ENCODE measurements around the gene PROCA1. TPM values are rescaled to one million over a fixed set of nuclear protein-coding genes. Genes with fewer than 3 reads are reported as not detected.

The PROCA1 gene
- total RNA-seq, 2 donors from 2014 or later, result not detected

DNA sequence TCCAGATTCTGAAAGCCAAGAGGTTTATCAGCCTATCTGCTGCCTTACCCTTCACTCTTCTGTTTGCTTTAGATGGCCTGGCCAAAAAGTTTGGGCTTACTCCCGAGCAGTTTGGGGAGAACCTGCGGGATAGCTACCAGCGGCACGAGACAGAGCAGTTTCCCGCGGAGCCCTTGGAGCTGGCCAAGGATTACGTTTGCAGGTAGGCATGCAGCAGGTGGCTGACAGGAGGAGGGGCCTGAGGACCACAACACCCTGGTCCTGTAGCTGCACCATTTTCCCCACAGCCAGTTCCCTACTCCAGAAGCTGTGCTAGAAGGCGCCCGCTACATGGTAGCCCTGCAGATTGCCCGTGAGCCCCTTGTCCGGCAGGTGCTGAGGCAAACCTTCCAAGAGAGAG is 29.0 kb downstream of the PROCA1 start:
- no peak for TF ChIP-seq CTCF (IDR thresholded peaks at IDR 0.05)
- no peak for TF ChIP-seq POLR2A (IDR thresholded peaks at IDR 0.05)
- DNase-seq (no peak), ATAC-seq (no peak)
- Histone ChIP-seq H3K9me3 (no peaks in the 10 kb centered on the region), H3K4me3 (no peak overlapping the region), H3K27me3 (no peaks in the 10 kb centered on the region), H3K27ac (no peak overlapping the region), H3K36me3 (replicated peaks in 1 of 2; ENCODE audit: insufficient read depth in 1 of 2, low read depth in 2 of 2) (peaks cover 38 to 68% of the 10 kb centered on the region in 2 donors), H3K4me1 (no peaks in the 10 kb centered on the region)
- intact Hi-C loops (cut with DNase I), result no loop called here
- WGBS, 2 donors, result 71 to 89% methylated on average over 10 of the region's 11 CpGs

DNA sequence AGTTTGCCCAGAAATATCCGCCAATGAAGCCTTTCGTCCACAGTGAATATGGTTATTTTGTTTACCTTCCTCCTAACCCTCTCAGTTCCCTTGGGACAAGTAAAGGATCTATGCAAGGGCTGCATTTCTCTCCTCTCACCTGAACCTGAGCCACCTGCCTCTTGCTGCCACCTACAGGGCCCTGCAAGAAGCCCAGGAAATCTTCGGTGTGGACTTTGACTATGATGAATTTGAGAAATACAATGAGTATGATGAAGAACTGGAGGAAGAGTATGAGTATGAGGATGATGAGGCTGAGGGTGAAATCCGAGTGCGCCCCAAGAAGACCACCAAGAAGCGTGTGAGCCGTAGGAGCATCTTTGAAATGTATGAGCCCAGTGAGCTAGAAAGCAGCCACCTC is 35.7 kb downstream of the PROCA1 start:
- Histone ChIP-seq H3K27ac (no peak overlapping the region), H3K4me3 (no peak overlapping the region), H3K9me3 (no peaks in the 10 kb centered on the region), H3K36me3 (replicated peaks in 1 of 2; ENCODE audit: insufficient read depth in 1 of 2, low read depth in 2 of 2) (peaks cover 47 to 61% of the 10 kb centered on the region in 2 donors), H3K27me3 (no peaks in the 10 kb centered on the region), H3K4me1 (no peaks in the 10 kb centered on the region)
- DNase-seq, result peak in 1 of 4 donors; percentile 17
- intact Hi-C loops (cut with DNase I), result no loop called here
- no peak for ATAC-seq
- peak in 3 of 7 experiments; percentile 26 to 41 (median 30) for TF ChIP-seq CTCF (IDR thresholded peaks at IDR 0.05)
- no peak for TF ChIP-seq POLR2A (IDR thresholded peaks at IDR 0.05)
- WGBS, 2 donors, result 82% methylated on average over 7 of the region's 7 CpGs

DNA sequence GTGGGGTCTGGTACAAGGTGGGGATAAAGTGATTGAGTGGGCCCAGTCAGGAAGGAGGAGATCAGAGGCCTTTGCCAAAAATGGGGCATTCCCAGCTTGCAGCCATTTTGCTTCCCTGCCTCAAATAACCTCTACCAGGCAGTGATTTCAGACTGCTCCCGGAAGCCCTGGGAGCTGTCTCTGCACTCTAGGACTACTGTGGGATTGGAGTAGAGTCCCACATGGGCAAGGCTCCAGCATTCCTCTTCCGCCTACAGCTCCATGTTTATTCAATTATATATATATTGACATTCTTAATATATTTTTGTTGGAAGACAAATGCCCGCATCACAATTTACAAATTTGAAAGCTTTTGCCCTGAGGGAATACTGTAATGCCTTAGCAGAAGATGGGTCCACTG is 36.2 kb downstream of the PROCA1 start:
- Histone ChIP-seq H3K4me1 (no peaks in the 10 kb centered on the region), H3K9me3 (no peaks in the 10 kb centered on the region), H3K27ac (no peak overlapping the region), H3K36me3 (replicated peaks in 1 of 2; ENCODE audit: insufficient read depth in 1 of 2, low read depth in 2 of 2) (peaks cover 46 to 61% of the 10 kb centered on the region in 2 donors), H3K4me3 (no peak overlapping the region), H3K27me3 (no peaks in the 10 kb centered on the region)
- no peak for TF ChIP-seq POLR2A (IDR thresholded peaks at IDR 0.05)
- no peak for TF ChIP-seq CTCF (IDR thresholded peaks at IDR 0.05)
- DNase-seq, result no peak
- no peak for ATAC-seq
- WGBS, 2 donors, result 74 to 93% methylated on average over 3 of the region's 3 CpGs
- intact Hi-C loops (cut with DNase I), result no loop called here

DNA sequence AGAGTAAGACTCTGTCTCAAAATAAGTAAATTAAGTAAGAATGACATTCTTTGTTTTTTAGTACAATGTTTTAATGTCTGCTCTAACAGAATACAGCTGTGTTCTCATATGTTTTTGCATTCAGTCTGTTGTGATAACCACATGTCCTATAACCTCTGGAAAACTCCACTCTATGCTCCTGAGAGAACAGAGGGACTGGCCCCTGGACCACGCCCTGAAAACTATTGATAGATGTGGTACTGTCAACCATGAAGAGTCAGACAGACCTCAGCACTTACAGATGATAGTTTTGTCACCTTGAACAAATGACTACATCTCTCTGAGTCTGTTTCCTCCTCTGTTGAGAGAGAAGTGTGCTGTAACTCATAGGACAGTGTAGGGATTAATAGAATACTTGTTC is 41.8 kb downstream of the PROCA1 start:
- Histone ChIP-seq H3K4me1 (peaks cover 2% of the 10 kb centered on the region), H3K27me3 (no peaks in the 10 kb centered on the region), H3K4me3 (no peak overlapping the region), H3K9me3 (no peaks in the 10 kb centered on the region), H3K27ac (no peak overlapping the region), H3K36me3 (replicated peaks in 1 of 2; ENCODE audit: insufficient read depth in 1 of 2, low read depth in 2 of 2) (peaks cover 7 to 31% of the 10 kb centered on the region in 2 donors)
- DNase-seq (no peak), ATAC-seq (no peak)
- no peak for TF ChIP-seq CTCF (IDR thresholded peaks at IDR 0.05)
- intact Hi-C loops (cut with DNase I), result no loop called here
- 93 to 100% methylated on average over 1 of the region's 1 CpG for WGBS, 2 donors

GRCh38 chr17:28667870-28668269 is 43.8 kb downstream of the PROCA1 start:
- no peak for ATAC-seq
- TF ChIP-seq POLR2A (IDR thresholded peaks at IDR 0.05) (no peak), CTCF (IDR thresholded peaks at IDR 0.05) (no peak)
- no peaks in the 10 kb centered on the region for H3K27me3 ChIP-seq
- no peak overlapping the region for H3K4me3 ChIP-seq
- peaks cover 0 to 12% of the 10 kb centered on the region in 2 donors for H3K36me3 ChIP-seq (replicated peaks in 1 of 2; ENCODE audit: insufficient read depth in 1 of 2, low read depth in 2 of 2)
- peaks cover 20% of the 10 kb centered on the region for H3K4me1 ChIP-seq
- WGBS, 2 donors, result 85 to 100% methylated on average over 1 of the region's 1 CpG
- H3K9me3 ChIP-seq, result no peaks in the 10 kb centered on the region
- DNase-seq, result no peak
- no peak overlapping the region for H3K27ac ChIP-seq
- intact Hi-C loops (cut with DNase I), result no loop called here
